HG03378 (cell line): ENCODE data around the gene CLEC2D.
"Not testable (repeated sequence)": the region's sequence is repeated elsewhere in the genome, so short reads cannot be mapped to it uniquely, and the experiment has no call there.

Experiments
- ATAC-seq: cut with Tn5 transposase; IDR thresholded peaks from one replicate; pipeline ENCODE4 v1.9.1; 2021; ENCODE audit warnings: mild to moderate bottlenecking, moderate library complexity; ENCODE audit not compliant: unreplicated experiment

The CLEC2D gene

DNA sequence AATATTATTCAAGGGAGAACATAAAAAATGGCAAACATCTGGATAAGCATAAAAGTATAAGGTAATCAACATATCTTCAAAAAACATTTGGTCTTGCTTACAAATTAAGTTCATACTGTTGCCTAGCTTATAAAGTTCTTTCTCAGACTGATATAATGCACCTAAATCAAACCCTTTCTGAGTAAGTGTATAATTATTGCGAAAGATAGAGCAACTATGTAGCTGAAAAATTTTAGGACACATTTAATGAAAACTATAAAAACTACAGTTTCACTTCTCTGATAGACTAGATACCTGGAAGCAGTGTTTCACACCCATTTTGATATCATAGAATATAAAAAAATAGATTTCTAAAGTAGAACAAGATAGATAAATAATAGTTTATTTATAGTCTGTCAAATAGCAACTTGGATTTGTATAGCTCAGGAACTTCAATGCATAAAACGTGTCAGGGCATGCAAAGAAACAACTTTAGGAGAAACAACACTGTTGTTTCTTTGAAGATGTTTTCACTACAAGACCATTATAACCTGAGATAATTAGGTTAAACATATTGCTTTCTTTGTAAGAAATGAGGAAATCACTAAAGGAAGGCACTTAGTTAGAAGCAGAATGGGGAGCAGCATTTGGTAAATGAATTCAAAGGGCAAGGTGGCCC lies 55.8 kb downstream of the CLEC2D start:
- no peak for ATAC-seq

DNA sequence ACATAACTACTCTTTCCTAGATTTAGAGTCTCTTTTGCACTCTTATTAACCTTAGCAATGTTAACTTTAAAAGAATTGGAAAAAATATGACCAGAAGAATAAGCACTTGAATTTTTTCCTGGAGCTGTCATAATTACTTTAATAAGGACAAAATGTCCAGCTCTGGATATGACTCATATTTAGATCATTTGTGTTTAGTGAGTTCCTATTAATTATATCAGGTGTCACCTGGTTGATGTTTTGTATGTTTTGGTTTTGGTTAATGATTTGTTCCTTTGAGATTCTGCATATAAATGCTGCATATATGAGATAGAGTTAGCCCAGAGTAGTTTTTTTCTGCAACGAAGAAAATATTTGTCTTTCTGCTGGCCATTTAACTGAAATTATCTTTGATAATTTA lies 58.3 kb downstream of the CLEC2D start:
- ATAC-seq = no peak

DNA sequence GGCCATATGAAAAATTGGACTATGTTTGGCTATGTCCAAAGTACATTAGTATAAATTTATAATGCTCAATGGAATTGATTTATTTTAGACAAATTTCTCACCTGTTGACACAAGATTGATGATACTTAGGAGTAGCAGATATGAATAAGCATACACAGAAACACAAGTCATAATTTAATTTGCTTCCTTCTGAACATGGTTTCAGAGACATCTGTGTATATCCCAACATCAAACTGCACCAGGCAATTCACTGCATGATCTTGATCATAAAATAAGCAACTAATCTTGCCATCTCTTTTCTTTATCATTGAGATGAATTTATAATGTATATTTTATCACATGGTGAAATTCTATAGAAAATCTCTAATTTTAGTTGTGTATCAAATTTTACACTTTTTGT lies 59.6 kb downstream of the CLEC2D start:
- no peak for ATAC-seq

GRCh38 chr12:9730011-9730410 lies 60.5 kb downstream of the CLEC2D start:
- no peak for ATAC-seq

DNA sequence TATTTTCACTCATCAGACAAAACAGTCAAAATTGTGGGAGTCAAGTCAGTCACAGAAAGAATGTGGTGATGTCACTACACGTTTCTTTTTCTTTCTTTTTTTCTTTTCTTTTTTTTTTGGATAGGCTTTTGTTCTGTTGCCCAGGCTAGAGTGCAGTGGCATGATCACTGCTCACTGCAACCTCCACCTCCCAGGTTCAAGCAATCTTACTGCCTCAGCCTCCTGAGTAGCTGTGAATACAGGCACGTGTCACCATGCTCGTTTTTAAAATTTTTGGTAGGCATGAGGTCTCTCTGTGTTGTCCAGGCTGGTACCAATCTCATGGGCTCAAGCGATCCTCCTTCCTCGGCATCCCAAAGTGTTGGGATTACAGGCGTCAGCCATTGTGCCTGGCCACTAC lies 61.1 kb downstream of the CLEC2D start:
- ATAC-seq = no peak

- ATAC-seq = no peak
Observed at GRCh38 chr12:9731393-9731792, 61.9 kb downstream of the CLEC2D start.

- ATAC-seq = no peak
Observed at GRCh38 chr12:9731797-9732196, 62.3 kb downstream of the CLEC2D start.

- peak; percentile 40 for ATAC-seq
Observed at GRCh38 chr12:9732921-9733461, 63.5 kb downstream of the CLEC2D start, which contains the start of gene CLECL1. Gene CLECL1 (minus strand): TSS chr12:9733097.

DNA sequence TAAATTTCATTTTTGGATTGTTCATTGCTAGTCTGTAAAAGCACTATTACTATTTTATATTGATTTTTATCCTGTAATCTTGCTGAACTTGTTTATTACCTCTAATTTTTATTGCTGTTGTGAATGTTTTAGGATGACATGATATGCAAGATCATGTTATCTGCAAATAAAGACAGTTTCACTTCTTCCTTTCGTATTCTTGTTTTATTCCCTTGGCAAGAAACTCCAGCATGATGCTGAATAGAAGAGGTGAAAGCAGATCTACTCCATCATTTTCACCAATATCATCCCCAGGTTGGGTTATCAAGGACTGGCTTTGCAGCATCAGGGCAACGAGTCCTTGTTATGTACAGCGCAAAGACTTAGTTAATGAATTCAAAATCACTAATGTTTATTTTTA lies 66.1 kb downstream of the CLEC2D start:
- no peak for ATAC-seq

DNA sequence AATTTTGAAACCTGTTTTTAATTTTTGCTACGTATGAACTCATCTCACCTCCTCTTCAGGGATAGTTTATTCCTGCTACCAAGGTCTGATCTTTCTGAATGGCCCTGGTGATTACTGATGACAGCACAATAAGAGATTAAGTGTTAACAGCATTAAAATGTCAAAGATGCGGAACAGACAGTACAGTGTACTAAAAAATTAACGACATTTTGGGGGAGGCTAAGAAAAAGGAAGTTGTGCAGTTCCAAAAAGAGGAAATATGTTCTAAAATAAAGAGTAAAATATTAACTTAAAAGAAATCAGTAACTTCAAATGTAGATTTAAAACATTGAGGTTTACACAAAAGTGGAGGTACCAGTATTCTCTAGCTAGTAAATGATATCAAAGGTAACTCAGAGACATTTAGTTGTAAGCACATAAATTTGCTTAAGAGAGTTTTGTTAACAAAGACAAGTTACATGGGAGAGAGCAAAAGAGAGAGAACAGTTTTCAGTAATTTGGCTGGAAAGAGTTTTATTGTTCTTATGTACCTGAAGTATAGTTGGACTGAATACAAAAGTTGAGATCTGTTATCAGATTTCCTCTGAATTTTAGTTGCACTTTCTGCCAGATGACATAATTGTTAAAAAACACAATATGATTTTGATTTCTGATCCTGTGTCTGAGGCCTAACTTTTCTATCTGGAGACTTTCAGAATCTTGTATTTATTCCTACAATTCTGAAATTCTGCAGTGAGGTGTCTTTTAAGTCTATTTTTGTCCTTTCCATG lies 67.6 kb downstream of the CLEC2D start:
- no peak for ATAC-seq

DNA sequence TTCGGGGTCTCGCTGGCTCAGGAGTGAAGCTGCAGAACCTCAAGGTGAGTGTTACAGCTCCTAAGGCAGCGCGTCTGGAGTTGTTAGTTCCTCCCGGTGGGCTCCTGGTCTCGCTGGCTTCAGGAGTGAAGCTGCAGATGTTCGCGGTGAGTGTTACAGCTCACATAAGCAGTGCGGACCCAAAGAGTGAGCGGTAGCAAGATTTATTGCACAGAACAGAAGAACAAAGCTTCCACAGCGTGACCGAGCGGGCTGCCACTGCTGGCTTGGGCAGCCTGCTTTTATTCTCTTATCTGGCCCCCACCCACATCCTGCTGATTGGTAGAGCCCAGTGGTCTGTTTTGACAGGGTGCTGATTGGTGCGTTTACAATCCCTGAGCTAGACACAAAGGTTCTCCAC lies 69.4 kb downstream of the CLEC2D start:
- not testable (repeated sequence) for ATAC-seq

GRCh38 chr12:9739404-9740105 lies 70.0 kb downstream of the CLEC2D start:
- not testable (repeated sequence) for ATAC-seq

- no peak for ATAC-seq
Observed at GRCh38 chr12:9740106-9740750, 70.7 kb downstream of the CLEC2D start.

DNA sequence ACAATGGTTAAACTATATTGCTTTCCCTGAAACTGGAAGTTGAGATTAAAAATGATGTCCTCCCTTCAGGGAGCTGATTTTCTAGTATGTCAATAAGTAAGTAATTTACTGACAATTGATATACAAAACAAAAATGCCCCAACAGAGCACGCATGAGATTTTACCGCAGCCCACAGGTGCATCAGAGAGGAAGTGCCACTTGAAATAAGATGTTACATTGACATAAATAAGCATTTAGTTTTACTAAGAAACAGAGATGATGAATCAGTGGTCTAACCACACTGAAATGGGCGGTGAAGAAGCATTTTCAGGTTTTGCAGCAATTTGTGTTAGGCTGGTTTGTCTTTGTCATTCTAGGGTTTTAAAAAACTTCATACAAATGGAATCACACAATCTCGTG lies 72.2 kb downstream of the CLEC2D start:
- ATAC-seq = peak; percentile 70

GRCh38 chr12:9742661-9743060 lies 73.1 kb downstream of the CLEC2D start:
- ATAC-seq = no peak

DNA sequence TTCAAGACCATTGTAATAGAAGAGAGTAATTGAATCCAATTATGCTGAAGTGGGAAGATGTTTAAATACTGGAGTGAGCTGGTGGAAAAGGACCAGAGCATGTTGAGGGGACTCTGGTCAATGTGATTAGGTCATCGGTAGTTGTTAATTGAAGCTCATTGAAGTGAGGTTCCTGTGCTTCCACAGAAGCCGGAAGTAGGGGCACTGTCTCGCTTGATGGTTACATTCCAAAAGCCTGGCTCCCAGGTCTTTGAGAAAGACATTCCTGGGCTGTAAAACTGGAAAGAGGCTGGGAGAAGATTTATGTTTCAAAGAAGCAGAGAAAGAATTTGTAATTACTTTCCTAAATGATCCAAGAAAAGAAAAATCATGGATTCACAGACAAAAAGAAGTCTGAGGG lies 75.7 kb downstream of the CLEC2D start:
- ATAC-seq = no peak
